ENCODE measurements around the gene RGPD8.
"Not testable (repeated sequence)": the region's sequence is repeated elsewhere in the genome, so short reads cannot be mapped to it uniquely, and the experiment has no call there.

Gene RGPD8

GRCh38 chr2:112433480-112433879 lies at the start of gene RGPD8:
RGPD8 (minus strand) TSS chr2:112433645; CDS start chr2:112433453, 192 bp downstream.
- peak; percentile 87 for DNase-seq

GRCh38 chr2:112483042-112483473 lies 49.6 kb upstream of the RGPD8 start:
- peak; percentile 7 for DNase-seq

- DNase-seq, result peak; percentile 40
These were observed 49.0 kb upstream of the RGPD8 start for GRCh38 chr2:112482309-112483041.

GRCh38 chr2:112481528-112482233 lies 48.2 kb upstream of the RGPD8 start, which contains the start of gene TTL:
TTL (plus strand) TSS chr2:112482156; CDS start chr2:112482345, 189 bp downstream.
- peak; percentile 83 for DNase-seq

- peak; percentile 87 for DNase-seq
These were observed 47.6 kb upstream of the RGPD8 start for GRCh38 chr2:112481050-112481527.

GRCh38 chr2:112480530-112481049 lies 47.1 kb upstream of the RGPD8 start:
- DNase-seq, result peak; percentile 27

GRCh38 chr2:112476434-112476833 lies 43.0 kb upstream of the RGPD8 start:
- DNase-seq, result no peak

- no peak for DNase-seq
These were observed 41.5 kb upstream of the RGPD8 start for GRCh38 chr2:112474844-112475486.

GRCh38 chr2:112472547-112473263 lies 39.3 kb upstream of the RGPD8 start:
- DNase-seq, result no peak

GRCh38 chr2:112465382-112465781 lies 31.9 kb upstream of the RGPD8 start:
- DNase-seq, result no peak

GRCh38 chr2:112463256-112463655 lies 29.8 kb upstream of the RGPD8 start:
- no peak for DNase-seq

GRCh38 chr2:112462178-112462577 lies 28.7 kb upstream of the RGPD8 start:
- no peak for DNase-seq

- no peak for DNase-seq
These were observed 25.9 kb upstream of the RGPD8 start for GRCh38 chr2:112459372-112459771.

GRCh38 chr2:112454586-112454985 lies 21.1 kb upstream of the RGPD8 start:
- no peak for DNase-seq

- no peak for DNase-seq
These were observed 17.9 kb upstream of the RGPD8 start for GRCh38 chr2:112451317-112451716.

- DNase-seq, result no peak
These were observed 16.4 kb upstream of the RGPD8 start for GRCh38 chr2:112449854-112450253.

- not testable (repeated sequence) for DNase-seq
These were observed 10.8 kb upstream of the RGPD8 start for GRCh38 chr2:112444256-112444655.

GRCh38 chr2:112438603-112439261 lies 5.3 kb upstream of the RGPD8 start:
- not testable (repeated sequence) for DNase-seq

- DNase-seq, result not testable (repeated sequence)
These were observed 4.0 kb upstream of the RGPD8 start for GRCh38 chr2:112437405-112437831.

GRCh38 chr2:112436993-112437392 lies 3.5 kb upstream of the RGPD8 start:
- not testable (repeated sequence) for DNase-seq

- DNase-seq, result not testable (repeated sequence)
These were observed 2.4 kb upstream of the RGPD8 start for GRCh38 chr2:112435716-112436431.

All from activated naive CD4-positive, alpha-beta T cell treated with Interleukin-2 at 50 U/mL for 16 hours (primary cell).